Uterus (tissue), 4 donors: Measurements from ENCODE around the gene GSG1L. TPM values are rescaled to one million over a fixed set of nuclear protein-coding genes. Genes with fewer than 3 reads are reported as not detected.

Experiments
- DNase-seq, 2 donors: peaks; one replicate each; pipeline ENCODE4 v3.0.0-alpha.2; 2019 to 2020
- H3K27ac ChIP-seq, 2 donors: fragments of 200-600 bp; sonication (generic); 1 replicate in 1 of 2; 2 replicates in 1 of 2; pipeline ENCODE4 v1.5.1; 2016 to 2018
- H3K27me3 ChIP-seq, 2 donors: fragments of 200-600 bp; sonication (generic); one replicate each; pipeline ENCODE4 v1.5.1; 2018 to 2019; ENCODE audit warnings: control low read depth in 1 of 2
- H3K36me3 ChIP-seq, 2 donors: fragments of 200-600 bp; sonication (generic); one replicate each; pipeline ENCODE4 v1.5.1; 2019; ENCODE audit warnings: control low read depth in 1 of 2
- H3K4me1 ChIP-seq, 2 donors: fragments of 200-600 bp; sonication (generic); one replicate each; pipeline ENCODE4 v1.5.1; 2018 to 2019; ENCODE audit warnings: control low read depth in 1 of 2
- H3K4me3 ChIP-seq, 2 donors: fragments of 200-600 bp; sonication (generic); 1 replicate in 1 of 2; 2 replicates in 1 of 2; pipeline ENCODE4 v1.5.1; 2018 to 2019; ENCODE audit warnings: mild to moderate bottlenecking in 1 of 2
- H3K9me3 ChIP-seq, 2 donors: fragments of 200-600 bp; sonication (generic); one replicate each; pipeline ENCODE4 v1.5.1; 2019; ENCODE audit warnings: control low read depth in 1 of 2
- CTCF ChIP-seq, 4 experiments: fragments of 200-600 bp in 2 of 4; fragments of 450-650 bp in 2 of 4; sonication (generic) in 2 of 4; IDR thresholded peaks; one replicate each; pipeline ENCODE4 v1.5.1; 2016 to 2019; ENCODE audit warnings: antibody characterized with exemption in 4 of 4, mild to moderate bottlenecking in 2 of 4, moderate library complexity in 1 of 4
- POLR2A ChIP-seq, 2 donors: fragments of 450-650 bp; IDR thresholded peaks; one replicate each; pipeline ENCODE4 v1.6.1; 2016; ENCODE audit warnings: antibody characterized with exemption in 2 of 2, mild to moderate bottlenecking in 1 of 2, moderate library complexity in 1 of 2
- intact Hi-C: fragments of 100-400 bp; cut with DNase I; formaldehyde crosslinking; loops from one replicate; pipeline ENCODE4 v1.15.1; 2023; ENCODE audit warnings: low total_unique reads
- total RNA-seq, 4 donors: library from RNA; depleted of rRNA in 3 of 4; stranded (reverse); fragments of >200 nt in 3 of 4; gene quantifications; one replicate each; pipeline versions ENCODE4 v1.1.0 to v1.2.4, GENCODE V29; 2014 to 2023
- donor health status: DM: yes; HTN: yes; CAD: no.

Gene GSG1L
- total RNA-seq, 4 donors from 2014 or later, result 0.24 to 0.35 TPM; not detected in 2

- intact Hi-C loops, result no loop called here
- H3K9me3 ChIP-seq, result no peaks in the 10 kb centered on the region
- no peak overlapping the region for H3K27ac ChIP-seq
- H3K27me3 ChIP-seq, result no peaks in the 10 kb centered on the region
- H3K4me1 ChIP-seq, result no peaks in the 10 kb centered on the region
- H3K36me3 ChIP-seq, result no peaks in the 10 kb centered on the region
- no peak for TF ChIP-seq CTCF (IDR thresholded peaks at IDR 0.05)
- TF ChIP-seq POLR2A (IDR thresholded peaks at IDR 0.05), result no peak
- no peak for DNase-seq
- no peak overlapping the region for H3K4me3 ChIP-seq
Measured at GRCh38 chr16:27899736-27900135, 163.8 kb downstream of the GSG1L start.

- Histone ChIP-seq H3K27me3 (no peaks in the 10 kb centered on the region), H3K4me3 (no peak overlapping the region), H3K4me1 (no peaks in the 10 kb centered on the region), H3K9me3 (no peaks in the 10 kb centered on the region), H3K36me3 (no peaks in the 10 kb centered on the region), H3K27ac (no peak overlapping the region)
- TF ChIP-seq POLR2A (IDR thresholded peaks at IDR 0.05) (no peak), CTCF (IDR thresholded peaks at IDR 0.05) (no peak)
- no peak for DNase-seq
- intact Hi-C loops, result no loop called here
Measured at GRCh38 chr16:27894386-27894785, 169.1 kb downstream of the GSG1L start.

- Histone ChIP-seq H3K36me3 (no peaks in the 10 kb centered on the region), H3K4me3 (no peak overlapping the region), H3K27ac (no peak overlapping the region), H3K4me1 (no peaks in the 10 kb centered on the region), H3K9me3 (no peaks in the 10 kb centered on the region), H3K27me3 (no peaks in the 10 kb centered on the region)
- intact Hi-C loops, result no loop called here
- TF ChIP-seq POLR2A (IDR thresholded peaks at IDR 0.05), result no peak
- TF ChIP-seq CTCF (IDR thresholded peaks at IDR 0.05), result no peak
- no peak for DNase-seq
Measured at GRCh38 chr16:27892879-27893278, 170.6 kb downstream of the GSG1L start.

- DNase-seq, result no peak
- Histone ChIP-seq H3K36me3 (no peaks in the 10 kb centered on the region), H3K27ac (no peak overlapping the region), H3K27me3 (no peaks in the 10 kb centered on the region), H3K4me1 (no peaks in the 10 kb centered on the region), H3K9me3 (no peaks in the 10 kb centered on the region), H3K4me3 (no peak overlapping the region)
- TF ChIP-seq CTCF (IDR thresholded peaks at IDR 0.05) (no peak), POLR2A (IDR thresholded peaks at IDR 0.05) (no peak)
- intact Hi-C loops, result no loop called here
Measured at GRCh38 chr16:27890866-27891265, 172.6 kb downstream of the GSG1L start.

GRCh38 chr16:27890006-27890405 is 173.5 kb downstream of the GSG1L start:
- Histone ChIP-seq H3K27ac (no peak overlapping the region), H3K4me3 (no peak overlapping the region), H3K36me3 (no peaks in the 10 kb centered on the region), H3K4me1 (no peaks in the 10 kb centered on the region), H3K9me3 (no peaks in the 10 kb centered on the region), H3K27me3 (no peaks in the 10 kb centered on the region)
- DNase-seq, result no peak
- intact Hi-C loops, result no loop called here
- TF ChIP-seq CTCF (IDR thresholded peaks at IDR 0.05), result no peak
- no peak for TF ChIP-seq POLR2A (IDR thresholded peaks at IDR 0.05)
